Stimulated activated CD8-positive, alpha-beta memory T cell treated with anti-CD3 and anti-CD28 coated beads, Interleukin-12 subunit alpha, Interleukin-12 subunit beta, amount 100 ng/mL, for 24 hours (primary cell): Measurements from ENCODE around the gene FOXI1.
"Not testable (repeated sequence)": the region's sequence is repeated elsewhere in the genome, so short reads cannot be mapped to it uniquely, and the experiment has no call there.

Source experiments
- DNase-seq: peaks from one replicate; pipeline ENCODE4 v3.0.0-alpha.2; 2020; ENCODE audit errors: extremely low read depth

FOXI1 gene

DNA sequence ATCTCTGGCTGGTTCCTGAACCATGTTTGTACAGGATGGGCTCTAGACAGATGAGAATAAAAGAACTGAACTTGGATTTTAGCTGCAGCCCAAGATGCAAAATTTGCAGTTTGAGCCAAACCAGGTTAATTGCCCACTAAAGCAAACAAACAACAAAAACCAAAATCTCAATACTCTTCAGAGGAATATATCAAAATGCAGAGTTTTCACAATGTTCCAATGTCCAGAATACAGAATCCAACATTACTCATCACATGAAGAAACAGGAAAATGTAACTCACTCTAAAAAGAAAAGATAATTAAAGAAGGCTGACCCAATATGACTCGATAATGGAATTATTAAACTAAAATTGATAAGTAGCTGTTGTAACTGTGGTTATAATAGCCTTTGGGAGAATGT lies 20.4 kb downstream of the FOXI1 start:
- no peak for DNase-seq

DNA sequence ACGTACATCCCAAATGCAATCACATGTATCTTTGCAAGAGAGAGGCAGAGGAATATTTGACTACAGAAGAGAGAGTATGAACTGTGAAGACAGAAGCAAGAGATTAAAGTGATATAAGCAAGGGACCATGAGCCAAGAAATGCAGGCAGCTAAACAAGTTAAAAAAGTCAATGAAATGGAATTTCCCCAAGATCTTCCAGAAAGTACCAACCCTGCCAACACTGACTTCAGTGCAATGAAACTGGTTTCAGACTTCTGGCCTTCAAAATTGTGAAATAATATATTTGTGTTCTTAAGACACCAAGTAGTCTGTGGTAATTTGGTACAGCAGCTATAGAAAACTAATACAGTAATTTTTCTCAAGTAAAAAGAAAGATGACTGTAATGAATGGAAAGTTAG lies 20.9 kb downstream of the FOXI1 start:
- DNase-seq: no peak

DNA sequence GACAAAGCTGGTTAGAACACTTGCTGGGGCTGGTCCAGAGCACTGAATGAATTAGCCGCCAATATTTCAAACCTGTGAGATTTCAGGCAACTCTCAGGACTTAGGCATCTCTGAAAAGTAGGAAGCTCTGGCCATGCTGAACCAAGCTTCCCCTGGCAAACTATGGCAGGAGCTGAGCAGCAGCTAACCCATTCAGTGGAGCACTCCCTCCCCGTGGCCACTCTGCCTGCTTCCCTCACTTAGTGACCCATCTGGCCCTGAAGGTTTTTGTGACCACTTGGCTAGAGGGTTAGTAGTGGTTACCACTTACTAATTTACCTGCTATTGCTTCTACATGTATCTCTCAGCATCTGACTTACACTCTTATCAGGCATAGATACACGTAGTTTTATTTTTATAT lies 25.5 kb downstream of the FOXI1 start:
- no peak for DNase-seq

DNA sequence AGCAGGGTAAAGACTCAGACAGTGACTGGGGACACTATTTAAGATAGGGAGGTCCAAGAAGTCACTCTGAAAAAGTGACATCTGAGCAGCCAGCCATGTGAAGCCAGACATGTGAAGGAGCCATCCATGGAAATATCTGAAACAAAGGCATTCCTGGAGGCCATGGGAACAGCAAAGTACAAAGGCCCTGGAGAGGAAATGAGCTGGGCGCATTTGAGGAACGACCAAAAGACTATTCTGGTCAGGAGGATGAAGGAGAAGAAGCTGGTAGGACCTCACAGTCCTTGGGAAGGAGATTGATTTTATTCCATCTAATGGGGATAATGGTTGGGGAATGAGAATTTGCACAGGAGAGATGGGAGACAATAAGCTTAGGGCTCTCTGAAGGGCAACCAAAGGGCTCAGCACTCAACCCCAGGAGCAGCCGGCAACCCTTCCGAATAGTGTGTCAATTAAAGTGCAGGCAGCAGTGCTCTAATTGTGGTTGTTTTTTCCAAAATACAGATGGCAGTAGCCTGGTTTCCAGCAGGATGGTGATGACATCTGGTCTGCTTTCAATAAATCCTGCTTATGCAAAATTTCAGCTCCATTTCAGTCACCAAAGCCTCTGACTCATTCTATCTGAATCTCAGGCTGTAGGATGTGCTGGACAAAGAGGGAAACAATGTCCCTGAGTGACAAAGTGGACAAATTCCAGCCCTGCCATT lies 26.7 kb downstream of the FOXI1 start:
- DNase-seq: no peak

DNA sequence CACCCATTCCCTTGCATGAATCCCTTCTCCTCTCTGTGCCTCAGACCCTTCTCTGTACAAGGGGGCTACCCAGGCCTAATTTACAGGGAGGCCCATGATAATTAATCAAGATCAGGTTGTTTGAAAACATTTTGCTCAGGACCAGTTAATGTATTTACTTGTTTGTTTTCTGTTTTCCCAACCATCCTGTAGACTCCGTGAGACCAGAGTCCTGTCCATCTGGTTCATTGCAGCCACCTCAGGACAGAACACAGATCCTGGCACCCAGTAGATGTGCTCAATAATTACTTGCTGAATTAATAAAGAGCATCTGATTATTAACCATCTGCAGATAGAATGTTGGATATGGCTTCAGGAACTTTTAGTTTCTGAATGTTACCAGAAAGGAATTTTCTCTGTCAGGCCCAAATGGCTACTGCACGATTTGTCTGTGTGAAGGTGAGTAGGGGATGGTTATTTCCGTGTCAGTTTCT lies 27.3 kb downstream of the FOXI1 start:
- DNase-seq: no peak

DNA sequence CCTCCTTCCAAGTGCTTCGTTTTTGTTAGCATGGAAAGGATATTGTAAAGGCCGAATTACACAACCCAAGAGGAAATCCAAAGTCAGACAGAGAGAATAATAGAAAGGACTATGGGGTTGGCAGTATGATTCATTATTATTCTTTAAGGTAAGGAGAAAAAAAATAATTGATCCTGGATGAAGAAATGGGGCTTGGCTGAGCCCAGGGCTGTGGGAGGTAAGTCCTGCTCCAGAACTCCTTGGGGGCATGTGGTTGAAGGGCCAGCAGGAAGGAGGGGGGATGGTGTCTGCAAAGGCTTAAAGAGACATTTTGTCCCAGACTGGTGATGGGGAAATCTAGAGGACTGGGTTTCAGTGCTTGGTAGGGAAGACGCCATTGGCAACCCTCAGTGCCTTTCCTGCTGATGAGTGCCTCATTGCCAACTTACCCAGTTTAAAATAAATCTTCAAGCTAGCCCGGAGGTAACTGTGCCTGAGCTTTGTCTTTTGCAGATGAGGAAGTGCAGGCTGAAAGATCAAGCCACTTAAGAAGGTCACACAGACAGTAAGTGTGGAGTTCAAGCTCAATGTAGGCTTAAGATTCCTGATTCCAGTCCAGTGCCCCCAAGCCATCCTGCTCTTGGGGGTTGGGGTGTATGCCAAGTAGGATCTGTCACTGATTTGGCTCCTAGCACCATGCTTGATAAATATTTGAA lies 30.2 kb downstream of the FOXI1 start:
- no peak for DNase-seq

DNA sequence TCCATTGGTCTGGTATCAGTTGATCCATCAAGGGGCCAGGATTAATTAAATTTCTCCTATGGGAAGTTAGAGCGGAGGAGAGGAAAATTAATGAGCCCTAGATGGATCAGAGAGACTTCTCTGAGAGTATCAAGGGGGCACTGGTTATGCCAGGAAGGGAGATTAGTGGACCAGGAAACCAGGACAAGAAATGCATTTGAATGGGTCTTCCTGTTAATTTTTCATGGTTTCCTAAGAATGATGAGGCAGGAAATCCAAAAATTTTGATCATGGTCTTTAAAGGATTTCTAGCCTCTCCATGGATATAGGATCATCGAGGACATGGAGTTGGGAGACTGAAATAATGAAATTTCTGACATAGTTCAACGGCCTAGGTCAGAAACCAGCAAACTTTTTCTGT lies 30.8 kb downstream of the FOXI1 start:
- DNase-seq: no peak

DNA sequence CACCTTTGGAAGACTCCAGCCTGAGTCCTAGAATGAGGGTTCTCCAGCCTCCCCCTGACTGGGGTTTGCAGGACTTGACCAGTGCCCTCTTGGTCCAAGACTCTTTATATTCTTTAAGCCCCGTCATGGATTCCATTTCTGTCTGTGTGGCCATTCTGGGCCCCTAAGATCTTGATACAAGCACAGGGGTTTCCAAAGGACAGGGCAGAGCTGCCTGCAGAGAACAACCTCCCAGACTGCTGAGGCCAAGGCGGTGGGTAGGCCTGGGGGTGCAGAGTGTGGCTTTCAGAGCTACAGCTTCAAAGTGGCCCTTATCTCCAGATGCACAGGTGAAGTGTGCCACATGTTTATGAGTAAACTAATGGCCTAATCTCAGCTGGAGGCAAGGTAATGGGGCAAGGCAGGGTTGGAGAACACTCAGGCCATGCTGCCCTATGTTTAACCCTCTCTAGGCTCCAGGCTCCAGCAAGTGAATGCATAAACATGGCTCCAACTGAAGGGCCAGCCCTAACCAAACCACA lies 32.1 kb downstream of the FOXI1 start:
- no peak for DNase-seq

DNA sequence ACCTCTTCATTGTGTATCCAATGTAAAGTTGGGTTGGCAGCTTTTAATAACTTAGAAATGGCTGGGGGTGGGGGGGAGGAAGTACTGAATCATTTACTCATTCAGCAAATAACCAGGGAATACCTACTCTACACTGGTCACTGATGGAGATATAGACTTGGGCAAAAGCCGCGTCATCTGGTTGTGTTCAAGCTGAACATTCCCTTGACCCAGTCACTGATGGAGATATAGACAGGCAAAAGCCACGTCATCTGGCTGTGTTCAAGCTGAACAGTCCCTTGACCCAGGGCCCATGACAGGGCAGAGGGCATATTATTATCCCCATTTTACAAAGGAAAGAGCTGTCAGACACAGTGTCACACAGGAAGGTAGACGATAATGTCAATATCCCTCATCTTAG lies 32.6 kb downstream of the FOXI1 start:
- no peak for DNase-seq

DNA sequence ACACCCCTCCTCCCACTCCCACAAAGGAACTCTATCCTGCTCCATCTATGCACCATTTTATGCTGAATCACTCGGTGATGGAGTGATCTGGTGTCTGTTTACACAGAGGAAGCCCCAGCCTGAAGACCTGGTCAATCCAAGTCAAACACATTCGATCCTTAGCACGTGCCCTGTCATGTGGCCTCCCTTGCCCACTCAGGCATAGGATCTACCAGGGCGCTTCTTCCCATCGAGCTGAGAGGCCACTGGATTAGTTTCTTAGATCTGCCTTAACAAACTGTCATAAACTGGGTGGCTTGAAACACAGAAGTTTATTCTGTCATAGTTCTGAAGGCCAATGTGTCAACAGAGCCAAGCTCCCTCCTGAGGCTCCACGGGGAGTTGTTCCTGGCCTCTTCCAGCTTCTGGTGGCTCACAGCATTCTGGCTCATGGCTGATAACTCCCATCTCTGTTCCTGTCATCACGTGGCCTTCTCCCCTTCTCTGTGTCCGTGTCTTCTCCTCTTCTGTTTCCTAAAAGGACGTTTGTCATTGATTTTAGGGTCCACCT lies 34.2 kb downstream of the FOXI1 start:
- DNase-seq: no peak

DNA sequence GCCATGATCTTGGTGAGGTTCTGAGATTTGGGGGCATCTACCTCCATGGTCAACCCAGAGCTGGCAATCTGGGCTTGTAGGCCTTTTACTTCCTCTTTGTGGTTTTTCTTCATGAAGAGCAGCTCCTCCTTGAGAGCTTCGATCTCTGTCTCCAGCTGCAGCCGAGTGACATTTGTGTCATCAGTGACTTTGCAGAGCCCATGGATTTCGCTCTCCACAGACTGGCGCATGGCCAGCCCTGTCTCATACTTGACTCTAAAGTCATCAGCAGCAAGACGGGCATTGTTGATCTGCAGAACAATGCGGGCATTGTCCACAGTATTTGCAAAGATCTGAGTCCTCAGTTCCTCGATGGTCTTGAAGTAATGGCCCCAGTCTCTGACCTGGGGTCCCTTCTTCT lies 35.5 kb downstream of the FOXI1 start:
- not testable (repeated sequence) for DNase-seq

DNA sequence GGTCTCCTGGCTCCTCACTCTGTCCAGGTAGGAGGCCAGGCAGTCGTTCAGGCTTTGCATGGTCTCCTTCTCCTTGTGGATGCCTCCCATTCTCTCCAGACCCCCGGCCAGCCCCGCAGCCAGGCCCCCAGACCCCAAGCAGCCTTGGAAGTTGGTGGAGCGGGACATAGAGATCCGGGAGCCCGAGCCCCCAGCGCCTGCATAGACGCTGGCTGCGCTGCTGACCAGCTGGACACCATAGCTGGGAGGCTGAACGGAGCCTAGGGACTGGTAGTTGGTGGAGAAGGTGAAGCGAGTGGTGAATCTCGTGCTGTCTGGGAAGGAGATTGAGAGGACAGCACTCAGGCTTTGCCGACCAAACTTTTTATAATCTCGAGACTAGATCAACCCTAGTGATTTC lies 35.9 kb downstream of the FOXI1 start:
- no peak for DNase-seq

DNA sequence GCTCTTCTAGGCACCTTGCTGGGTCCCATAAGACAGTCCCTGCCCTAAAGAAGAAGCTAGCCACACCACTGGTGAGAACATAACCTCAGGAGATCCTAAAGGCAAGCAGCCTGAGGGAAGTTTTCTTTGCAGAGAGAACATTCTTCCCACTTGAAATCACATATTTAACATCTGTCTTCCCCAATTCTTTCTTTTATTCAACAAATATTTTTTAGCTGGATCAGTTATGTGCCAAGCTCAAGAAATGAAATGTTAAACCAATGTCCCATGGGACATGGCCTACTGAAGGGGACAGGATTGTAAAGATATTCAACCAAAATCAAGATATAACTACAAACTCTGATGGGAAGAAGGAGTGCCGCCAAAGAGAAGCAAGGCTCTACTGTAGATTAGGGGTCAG lies 36.5 kb downstream of the FOXI1 start:
- DNase-seq: no peak

DNA sequence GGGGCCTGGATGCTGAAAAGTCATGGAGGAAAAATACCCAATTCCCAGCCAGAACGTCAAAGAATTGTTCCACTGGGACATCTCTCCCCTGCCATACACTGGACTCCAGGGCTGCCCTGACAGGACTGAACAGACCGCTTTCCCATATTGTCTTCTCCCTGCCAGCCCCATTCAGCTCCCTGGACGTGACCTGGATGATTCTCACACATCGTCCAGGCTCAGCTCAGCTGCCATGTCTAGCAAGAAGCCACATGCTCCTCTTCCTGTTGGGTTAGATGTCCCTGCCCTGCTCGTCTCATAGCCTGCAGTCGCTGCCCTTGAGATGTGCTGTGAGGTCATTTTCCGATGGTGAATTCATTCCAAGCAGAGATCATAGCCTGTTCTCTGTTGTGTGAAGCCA lies 37.4 kb downstream of the FOXI1 start:
- no peak for DNase-seq

DNA sequence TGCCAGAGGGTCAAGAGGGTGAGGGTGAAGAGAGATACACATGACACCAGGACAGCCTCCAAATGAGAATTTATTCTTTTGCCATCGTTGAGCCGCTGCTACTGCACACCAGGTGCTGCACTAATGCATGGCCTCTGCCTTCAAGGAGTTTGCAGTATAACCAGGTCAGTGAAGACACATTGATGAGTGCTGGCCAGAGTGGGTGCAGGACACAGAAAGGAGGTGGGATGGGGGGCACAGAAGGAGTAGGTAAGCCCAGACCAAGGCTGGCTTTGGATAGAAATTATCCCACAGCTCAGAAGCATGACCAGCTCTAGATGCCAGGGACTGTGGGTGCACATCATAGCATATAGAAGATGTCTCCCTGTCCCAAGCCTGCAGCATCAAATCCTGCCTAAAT lies 38.0 kb downstream of the FOXI1 start:
- DNase-seq: no peak

DNA sequence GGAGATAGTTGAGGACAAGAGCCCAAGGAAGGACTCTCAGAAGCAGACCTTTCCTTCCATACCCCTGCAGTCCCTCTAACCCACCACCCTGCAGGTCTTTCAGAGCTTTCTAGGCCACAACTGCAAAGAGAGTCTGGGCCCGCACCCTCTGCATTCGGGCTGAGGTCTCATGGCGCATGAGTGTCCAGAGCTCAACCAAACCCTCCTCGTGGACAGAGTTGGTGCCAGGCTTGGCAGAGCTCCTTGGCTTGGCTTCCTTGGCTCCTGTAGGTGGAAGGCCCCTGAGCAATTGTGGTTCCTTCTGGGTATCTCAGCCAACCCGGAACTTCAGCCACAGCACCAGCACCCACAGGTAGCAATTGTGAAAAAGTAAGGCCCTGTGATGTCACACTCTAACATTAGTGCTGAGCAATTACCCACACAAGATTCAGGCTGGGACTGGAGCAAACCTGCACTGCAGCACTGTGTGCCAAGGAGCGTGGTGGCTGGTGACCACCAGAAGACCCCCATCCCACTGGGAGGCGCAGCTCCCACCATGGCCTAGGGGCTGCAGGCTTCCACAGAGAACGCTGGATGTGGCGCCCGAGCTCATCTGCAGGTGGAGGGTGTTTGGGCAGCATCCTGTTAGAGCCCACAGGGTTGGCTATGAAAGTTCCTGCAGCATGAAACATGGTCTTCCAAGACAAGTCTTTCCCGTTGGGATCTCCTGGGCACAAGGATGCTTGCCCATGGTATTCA lies 38.8 kb downstream of the FOXI1 start:
- no peak for DNase-seq

DNA sequence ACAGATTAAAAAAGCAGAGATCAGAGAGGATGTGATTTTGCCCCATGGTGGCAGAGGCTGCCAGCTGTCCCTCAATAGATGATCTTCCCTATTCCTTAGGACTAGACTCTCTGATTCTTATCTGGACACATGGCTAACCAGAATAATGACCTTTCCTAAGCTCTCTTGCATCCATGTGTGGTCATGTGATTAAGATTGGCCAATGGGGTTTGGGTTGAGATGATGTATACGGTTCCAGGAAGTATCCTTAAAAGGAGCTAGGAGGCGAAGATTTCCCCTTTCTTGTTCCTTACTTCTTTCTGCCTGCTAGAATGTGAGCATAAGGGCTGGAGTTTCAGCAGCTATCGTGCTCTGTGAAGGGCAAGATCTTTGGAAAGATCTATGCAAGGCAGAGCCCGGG lies 39.8 kb downstream of the FOXI1 start:
- no peak for DNase-seq

DNA sequence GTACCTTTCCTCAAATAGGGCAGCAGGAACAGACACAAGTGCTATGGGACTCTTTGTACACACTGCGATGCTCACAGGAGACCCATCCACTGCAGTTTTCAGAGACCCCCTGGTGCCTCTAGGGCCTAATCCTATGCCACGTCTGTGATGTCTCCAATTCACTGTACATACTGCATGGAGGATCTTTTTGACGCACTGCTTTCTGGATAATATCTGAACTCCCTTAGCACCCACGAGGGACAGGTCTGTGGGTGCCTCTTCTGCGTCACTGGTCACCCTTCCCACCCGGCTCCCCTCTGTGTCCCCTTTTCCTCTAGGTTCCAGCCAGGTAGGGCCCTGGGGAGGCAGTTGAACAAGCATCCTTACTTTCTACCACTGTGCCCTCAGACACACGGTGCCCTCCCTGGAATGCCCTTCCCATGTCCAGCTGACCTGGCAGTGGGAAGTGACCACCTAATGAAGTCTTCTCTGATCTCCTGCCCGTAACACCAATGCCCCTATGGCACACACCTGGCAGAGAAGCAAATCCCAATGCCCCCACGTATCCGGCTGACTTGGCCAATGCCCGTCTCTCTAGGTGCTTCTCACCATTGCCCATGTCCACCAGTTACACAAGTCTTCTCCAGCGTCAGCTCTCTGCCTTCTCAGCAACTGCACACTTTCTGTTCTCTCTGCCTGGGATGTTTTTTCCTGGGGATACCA lies 41.5 kb downstream of the FOXI1 start:
- DNase-seq: no peak

DNA sequence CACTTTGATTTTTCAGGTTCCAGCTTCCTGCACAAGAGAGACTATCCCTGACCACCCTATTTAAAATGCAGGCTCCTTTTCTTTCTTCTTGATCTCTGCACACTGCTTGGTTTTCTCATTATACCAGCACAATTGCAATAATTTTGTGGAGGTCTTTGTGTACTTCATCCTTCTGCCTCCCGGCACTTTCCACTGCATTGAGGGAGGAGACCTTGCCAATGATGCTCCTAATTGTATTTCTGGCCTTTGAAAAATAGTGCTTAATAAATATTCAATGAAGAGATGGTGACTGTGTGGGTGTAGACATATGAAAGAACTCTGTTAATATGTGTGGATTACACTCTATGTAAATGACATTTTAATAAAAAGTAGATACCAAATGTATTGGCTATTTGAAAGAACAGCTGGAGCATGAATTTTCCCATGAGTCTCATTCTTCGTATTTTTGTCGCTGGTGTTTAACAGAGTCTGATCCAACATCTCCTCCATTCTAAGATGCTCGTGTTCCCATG lies 42.1 kb downstream of the FOXI1 start:
- DNase-seq: no peak

DNA sequence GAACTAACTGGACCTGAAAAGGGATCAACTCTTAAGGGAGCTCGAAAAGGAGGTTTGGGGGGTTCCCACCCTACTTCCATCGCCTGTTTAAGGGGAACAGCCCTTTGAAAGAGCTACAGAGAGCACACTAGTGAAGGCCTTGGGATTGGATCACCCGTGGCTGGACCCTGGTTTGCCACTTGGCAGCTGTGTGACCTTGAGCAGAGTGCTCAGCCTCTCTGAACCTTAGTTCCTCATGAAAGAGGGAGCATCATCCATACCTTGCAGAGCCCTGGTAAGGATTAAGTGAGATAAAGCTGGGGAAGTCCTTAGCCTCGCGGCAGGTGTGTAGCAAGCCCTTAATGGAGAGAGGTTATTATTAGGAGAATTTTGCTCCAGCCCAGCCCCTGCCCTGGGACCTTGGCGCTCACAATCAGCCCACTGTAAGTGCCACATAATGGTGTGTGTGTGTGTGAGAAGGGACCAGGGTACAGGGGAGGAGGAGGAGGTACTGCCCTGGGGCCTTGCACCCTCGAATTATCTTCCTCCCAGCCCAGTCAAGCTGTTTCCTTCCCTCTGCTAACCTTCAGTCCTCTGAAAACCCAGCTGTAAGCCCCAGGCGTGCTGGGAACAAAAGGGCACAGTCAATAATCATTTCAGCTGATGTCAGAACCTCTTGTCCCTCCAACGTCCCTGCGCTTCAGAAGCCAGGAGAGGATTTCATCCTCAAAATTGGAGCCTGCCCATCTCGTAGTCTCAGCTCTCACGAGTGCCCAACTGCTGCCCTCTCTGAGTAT lies 42.9 kb downstream of the FOXI1 start:
- DNase-seq: no peak

DNA sequence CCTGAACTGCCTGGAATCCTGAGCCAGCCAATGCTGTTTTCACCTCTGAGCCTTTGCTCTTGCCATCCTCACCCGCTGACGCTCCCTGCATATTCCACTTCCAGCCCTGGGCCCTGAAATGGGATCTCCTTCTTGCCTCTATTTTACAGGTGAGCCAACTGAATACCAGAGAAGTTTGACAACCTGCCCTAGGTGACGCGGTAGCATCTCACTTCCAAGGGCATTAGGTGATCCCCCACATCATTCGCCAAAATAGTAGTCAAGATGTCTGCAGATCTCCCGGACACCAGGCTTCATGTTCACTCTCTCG lies 43.5 kb downstream of the FOXI1 start:
- DNase-seq: no peak
